GM23338 (cell line): Measurements from ENCODE around the gene TMTC4.

Experiments used
- CTCF ChIP-seq, 2 experiments: fragments of 200-600 bp in 1 of 2; sonication (generic) in 1 of 2; conservative IDR thresholded peaks; 2 replicates each; pipeline versions ENCODE4 v1.5.1 to v1.6.1; 2016 to 2017; ENCODE audit warnings: antibody characterized with exemption in 2 of 2, low read depth in 2 of 2, mild to moderate bottlenecking in 2 of 2, moderate library complexity in 1 of 2
- EZH2phosphoT487 ChIP-seq: fragments of 200-600 bp; sonication (generic); IDR thresholded peaks from one replicate; pipeline ENCODE4 v1.8.1; 2018; ENCODE audit warnings: antibody characterized with exemption; ENCODE audit not compliant: unreplicated experiment
- POLR2AphosphoS5 ChIP-seq: IDR thresholded peaks from 2 replicates; pipeline ENCODE4 v1.6.1; 2016; ENCODE audit warnings: antibody characterized with exemption, low read depth
- REST ChIP-seq: IDR thresholded peaks from one replicate; pipeline ENCODE4 v1.6.1; 2018; ENCODE audit warnings: antibody characterized with exemption; ENCODE audit not compliant: unreplicated experiment
- ZNF114 ChIP-seq: fragments of 250-450 bp; sonication (Bioruptor Pico); IDR thresholded peaks from 2 replicates; pipeline ENCODE4 v1.5.0; 2020; ENCODE audit warnings: mild to moderate bottlenecking, moderate library complexity

GRCh38 chr13:100608489-100608888, 66.1 kb downstream of the TMTC4 start:
- TF ChIP-seq CTCF (conservative IDR thresholded peaks at IDR 0.05; ENCODE audit: low read depth in 2 of 2): no peak
- TF ChIP-seq REST: no peak
- no peak for TF ChIP-seq EZH2phosphoT487
- no peak for TF ChIP-seq POLR2AphosphoS5
- TF ChIP-seq ZNF114 (CRISPR knock-in tag): no peak
